AG04449 (cell line): ENCODE data around the gene NALCN.

Experiments
- CTCF ChIA-PET: fragments of 350-600 bp; formaldehyde crosslinking; extraction: SDS; loops from one replicate; lab custom pipeline; 2021; ENCODE audit warnings: antibody characterized with exemption; lab: Yijun Ruan, JAX
- POLR2A ChIA-PET: fragments of 400-600, 350-600 bp; formaldehyde crosslinking; extraction: SDS; loops from one replicate; lab custom pipeline; 2020; ENCODE audit warnings: antibody characterized with exemption, inconsistent platforms; lab: Yijun Ruan, JAX
- DNase-seq: peaks from one replicate; pipeline ENCODE4 v3.0.0-alpha.2; 2010; ENCODE audit warnings: low read depth, low spot score
- H3K4me3 ChIP-seq: 2 replicates; pipeline ENCODE4 v1.5.1; 2011; ENCODE audit warnings: low read depth, mild to moderate bottlenecking, control low read depth, low read length
- CTCF ChIP-seq: IDR thresholded peaks from one replicate; pipeline ENCODE4 v1.5.1; 2011; ENCODE audit warnings: mild to moderate bottlenecking, moderate library complexity, low read length, control low read depth, inconsistent platforms; ENCODE audit not compliant: insufficient read depth; ENCODE audit errors: missing control alignments

NALCN gene

GRCh38 chr13:101416181-101417042 lies at the start of gene NALCN:
TSS of gene NALCN (minus strand) at chr13:101416508. CDS start at chr13:101399126, 17,382 bp downstream.
- no peak for DNase-seq
- ChIA-PET POLR2A (interaction anchor here (0.6 kb wide), 1 partner anchor 25 kb away, joined by 3 read pairs; no protein-coding TSS in a partner anchor), CTCF (no interaction called here)
- TF ChIP-seq CTCF = no peak
- H3K4me3 ChIP-seq = peak within 1 kb of the TSS; percentile 64

GRCh38 chr13:101465877-101466276 lies 49.6 kb upstream of the NALCN start:
- POLR2A ChIA-PET = no interaction called here
- no peak overlapping the region for H3K4me3 ChIP-seq
- no peak for DNase-seq
- CTCF ChIA-PET = interaction anchor here (0.7 to 2.8 kb wide), 6 partner anchors 9 to 338 kb away, joined by 3 to 9 read pairs (median 4); partner anchors contain the start of gene ITGBL1
- no peak for TF ChIP-seq CTCF

GRCh38 chr13:101457176-101457575 lies 40.9 kb upstream of the NALCN start:
- H3K4me3 ChIP-seq = no peak overlapping the region
- DNase-seq = no peak
- CTCF ChIA-PET = interaction anchor here (1.3 to 7.7 kb wide), 2 partner anchors 53 to 313 kb away, joined by 3 to 53 read pairs; no protein-coding TSS in a partner anchor
- POLR2A ChIA-PET = no interaction called here
- TF ChIP-seq CTCF = no peak

- DNase-seq = peak; percentile 87
- TF ChIP-seq CTCF = no peak
- ChIA-PET POLR2A (interaction anchor here (1.4 kb wide), 1 partner anchor 149 kb away, joined by 6 read pairs; no protein-coding TSS in a partner anchor), CTCF (interaction anchor here (1.2 to 7.7 kb wide), 2 partner anchors 304 to 312 kb away, joined by 4 to 53 read pairs; no protein-coding TSS in a partner anchor)
- peak overlapping the region; percentile 19; the same call in 1 of the 2 replicates for H3K4me3 ChIP-seq
Measured at GRCh38 chr13:101455863-101456262, 39.6 kb upstream of the NALCN start.

GRCh38 chr13:101454767-101455166 lies 38.5 kb upstream of the NALCN start:
- TF ChIP-seq CTCF = no peak
- peak overlapping the region; percentile 86 for H3K4me3 ChIP-seq
- POLR2A ChIA-PET = interaction anchor here (0.7 to 2.7 kb wide), 3 partner anchors 10 to 148 kb away, joined by 4 to 11 read pairs (median 6); no protein-coding TSS in a partner anchor
- no peak for DNase-seq
- CTCF ChIA-PET = interaction anchor here (1.1 to 7.7 kb wide), 8 partner anchors 15 to 311 kb away, joined by 3 to 53 read pairs (median 4); no protein-coding TSS in a partner anchor
